Stomach (tissue), 9 donors: ENCODE results near the gene YIF1B. TPM values are rescaled to one million over a fixed set of nuclear protein-coding genes. Genes with fewer than 3 reads are reported as not detected.

Source experiments
- DNase-seq, 2 donors: peaks; one replicate each; pipeline versions ENCODE4 v3.0.0 to v3.0.0-alpha.2; 2013 to 2019
- H3K27ac ChIP-seq, 5 donors: fragments of 200-600 bp in 4 of 5; sonication (generic) in 4 of 5; one replicate each; pipeline ENCODE4 v1.5.1; 2013 to 2019; ENCODE audit warnings: mild to moderate bottlenecking in 1 of 5, moderate library complexity in 1 of 5
- H3K27me3 ChIP-seq, 3 donors: fragments of 200-600 bp; sonication (generic); one replicate each; pipeline ENCODE4 v1.5.1; 2017 to 2019; ENCODE audit warnings: mixed run types in 1 of 3
- H3K36me3 ChIP-seq, 4 donors: fragments of 200-600 bp; sonication (generic); 1 replicate in 3 of 4; 2 replicates in 1 of 4; pipeline ENCODE4 v1.5.1; 2016 to 2019
- H3K4me1 ChIP-seq, 4 donors: fragments of 200-600 bp; sonication (generic); one replicate each; pipeline ENCODE4 v1.5.1; 2016 to 2019
- H3K4me3 ChIP-seq, 4 donors: fragments of 200-600 bp; sonication (generic) in 3 of 4; one replicate each; pipeline ENCODE4 v1.5.1; 2016 to 2019; ENCODE audit warnings: mild to moderate bottlenecking in 1 of 4
- H3K9me3 ChIP-seq, 4 donors: fragments of 200-600 bp; sonication (generic); one replicate each; pipeline ENCODE4 v1.5.1; 2016 to 2019
- EP300 ChIP-seq: sonication (generic); formaldehyde crosslinking; IDR thresholded peaks from one replicate; pipeline ENCODE4 v1.6.1; 2017; ENCODE audit warnings: antibody characterized with exemption
- POLR2A ChIP-seq, 4 donors: fragments of 450-650 bp; IDR thresholded peaks; one replicate each; pipeline ENCODE4 v1.6.1; 2016; ENCODE audit warnings: antibody characterized with exemption in 4 of 4, control low read depth in 2 of 4, mild to moderate bottlenecking in 1 of 4, moderate library complexity in 1 of 4
- POLR2AphosphoS5 ChIP-seq, 3 donors: sonication (generic); formaldehyde crosslinking; IDR thresholded peaks; one replicate each; pipeline ENCODE4 v1.6.1; 2016; ENCODE audit warnings: antibody characterized with exemption in 3 of 3
- WGBS, 5 donors: extraction: QIAGEN DNeasy Blood & Tissue Kit in 3 of 5; methylation state at CpG; one replicate each; pipeline versions ENCODE4 v1.1.5 to v1.1.7; 2013 to 2018; 5-methylcytosine and 5-hydroxymethylcytosine counted together
- intact Hi-C: fragments of 100-400 bp; cut with DNase I; formaldehyde crosslinking; loops from one replicate; pipeline ENCODE4 v1.15.1; 2023; ENCODE audit warnings: low total_unique reads
- polyA plus RNA-seq, 3 donors: library from polyadenylated mRNA; stranded (reverse); fragments of 200-250 nt; gene quantifications; one replicate each; pipeline ENCODE4 v1.2.3, GENCODE V29; 2013
- total RNA-seq, 5 donors: library from RNA; depleted of rRNA; stranded (reverse); fragments of >200 nt; gene quantifications; one replicate each; pipeline versions ENCODE4 v1.1.0 to v1.2.3, GENCODE V29; 2014 to 2016
- TF ChIP-seq, protein P1 (sequence below), 7 experiments: fragments of 450-650 bp in 4 of 7; fragments of 200-600 bp in 3 of 7; sonication (generic) in 3 of 7; IDR thresholded peaks; one replicate each; pipeline ENCODE4 v1.5.1; 2016 to 2019; ENCODE audit warnings: antibody characterized with exemption in 7 of 7, control low read depth in 2 of 7, mild to moderate bottlenecking in 1 of 7
- donor health status: healthy with polysubstance abuse.
- donor health status: Bipolar disorder and iron deficiency.
- donor health status: healthy.

The YIF1B gene
- total and polyA plus RNA-seq, 8 donors: 4.7 to 30.4 (median 15.7) TPM

DNA sequence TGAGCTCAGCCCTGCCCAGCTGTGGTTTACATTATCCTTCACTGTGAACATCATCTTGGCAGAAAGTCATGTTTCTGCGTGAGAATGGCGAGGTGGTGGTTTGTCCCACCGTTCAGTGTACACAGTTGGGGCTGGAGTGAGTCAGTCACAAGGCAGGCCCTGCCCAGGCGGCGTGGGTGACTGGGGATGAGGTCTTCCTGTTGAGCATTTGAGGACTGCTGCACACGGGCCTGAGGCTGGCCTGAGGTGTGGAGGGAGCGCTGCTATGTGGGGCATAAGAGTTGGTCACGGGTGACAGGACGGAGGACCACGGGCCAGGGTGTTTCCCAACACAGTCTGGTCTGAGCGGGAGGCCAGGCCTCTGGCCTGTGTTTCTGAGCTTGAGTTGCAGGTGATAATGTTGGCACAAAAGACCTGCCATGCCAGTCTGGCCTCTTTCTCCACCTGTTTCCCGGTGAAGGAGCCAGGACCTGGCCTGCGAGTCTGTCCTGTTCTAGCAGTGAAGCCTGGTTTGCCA lies 25.1 kb downstream of the YIF1B start:
- peak; percentile 54 to 95 for DNase-seq
- 21 to 64% (median 28%) methylated on average over 11 to 13 of the region's 13 CpGs for WGBS, 5 donors
- H3K9me3 ChIP-seq: no peaks in the 10 kb centered on the region
- H3K27ac ChIP-seq: peak overlapping the region; percentile 47 to 84 (median 67)
- intact Hi-C loops: no loop called here
- H3K4me3 ChIP-seq: no peak overlapping the region
- H3K4me1 ChIP-seq: peaks cover 15 to 42% (median 34%) of the 10 kb centered on the region in 4 donors
- peaks cover 16 to 76% (median 42%) of the 10 kb centered on the region in 4 donors for H3K36me3 ChIP-seq
- TF ChIP-seq, protein P1, sequence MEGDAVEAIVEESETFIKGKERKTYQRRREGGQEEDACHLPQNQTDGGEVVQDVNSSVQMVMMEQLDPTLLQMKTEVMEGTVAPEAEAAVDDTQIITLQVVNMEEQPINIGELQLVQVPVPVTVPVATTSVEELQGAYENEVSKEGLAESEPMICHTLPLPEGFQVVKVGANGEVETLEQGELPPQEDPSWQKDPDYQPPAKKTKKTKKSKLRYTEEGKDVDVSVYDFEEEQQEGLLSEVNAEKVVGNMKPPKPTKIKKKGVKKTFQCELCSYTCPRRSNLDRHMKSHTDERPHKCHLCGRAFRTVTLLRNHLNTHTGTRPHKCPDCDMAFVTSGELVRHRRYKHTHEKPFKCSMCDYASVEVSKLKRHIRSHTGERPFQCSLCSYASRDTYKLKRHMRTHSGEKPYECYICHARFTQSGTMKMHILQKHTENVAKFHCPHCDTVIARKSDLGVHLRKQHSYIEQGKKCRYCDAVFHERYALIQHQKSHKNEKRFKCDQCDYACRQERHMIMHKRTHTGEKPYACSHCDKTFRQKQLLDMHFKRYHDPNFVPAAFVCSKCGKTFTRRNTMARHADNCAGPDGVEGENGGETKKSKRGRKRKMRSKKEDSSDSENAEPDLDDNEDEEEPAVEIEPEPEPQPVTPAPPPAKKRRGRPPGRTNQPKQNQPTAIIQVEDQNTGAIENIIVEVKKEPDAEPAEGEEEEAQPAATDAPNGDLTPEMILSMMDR (IDR thresholded peaks at IDR 0.05): no peak
- TF ChIP-seq EP300: no peak
- TF ChIP-seq POLR2AphosphoS5 (IDR thresholded peaks at IDR 0.05): peak in 2 of 3 donors; percentile 66 to 74
- TF ChIP-seq POLR2A (IDR thresholded peaks at IDR 0.05): no peak
- H3K27me3 ChIP-seq: no peaks in the 10 kb centered on the region

DNA sequence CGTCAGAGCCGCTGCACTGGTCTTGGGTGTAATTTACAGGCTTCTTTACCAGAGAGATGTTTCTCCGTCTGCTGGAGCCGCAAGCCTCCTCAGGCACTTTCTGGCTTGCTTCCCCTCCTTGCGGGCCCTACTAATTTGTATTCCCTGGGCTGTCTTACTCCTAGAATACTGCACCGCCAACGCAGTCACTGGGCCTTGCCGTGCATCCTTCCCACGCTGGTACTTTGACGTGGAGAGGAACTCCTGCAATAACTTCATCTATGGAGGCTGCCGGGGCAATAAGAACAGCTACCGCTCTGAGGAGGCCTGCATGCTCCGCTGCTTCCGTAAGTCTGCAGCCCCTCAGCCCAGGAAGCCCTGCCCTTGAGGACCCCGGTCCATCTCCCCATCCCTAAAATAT lies 25.8 kb downstream of the YIF1B start:
- TF ChIP-seq POLR2A (IDR thresholded peaks at IDR 0.05) (no peak), EP300 (no peak), POLR2AphosphoS5 (IDR thresholded peaks at IDR 0.05) (no peak)
- TF ChIP-seq, protein P1 (IDR thresholded peaks at IDR 0.05): no peak
- Histone ChIP-seq H3K9me3 (no peaks in the 10 kb centered on the region), H3K4me1 (peaks cover 15 to 48% (median 40%) of the 10 kb centered on the region in 4 donors), H3K27ac (peak overlapping the region; percentile 47 to 84 (median 67)), H3K27me3 (no peaks in the 10 kb centered on the region), H3K4me3 (no peak overlapping the region), H3K36me3 (peaks cover 19 to 81% (median 44%) of the 10 kb centered on the region in 4 donors)
- WGBS, 5 donors: 92 to 95% (median 94%) methylated on average over 15 of the region's 15 CpGs
- intact Hi-C loops: no loop called here
- no peak for DNase-seq

- intact Hi-C loops: no loop called here
- TF ChIP-seq EP300 (no peak), POLR2AphosphoS5 (IDR thresholded peaks at IDR 0.05) (no peak), POLR2A (IDR thresholded peaks at IDR 0.05) (no peak)
- TF ChIP-seq, protein P1 (IDR thresholded peaks at IDR 0.05): no peak
- Histone ChIP-seq H3K9me3 (no peaks in the 10 kb centered on the region), H3K27ac (peak overlapping the region in 1 of 5 donors; percentile 17), H3K4me3 (no peak overlapping the region), H3K27me3 (no peaks in the 10 kb centered on the region), H3K36me3 (peaks cover 20 to 83% (median 44%) of the 10 kb centered on the region in 4 donors), H3K4me1 (peaks cover 15 to 58% (median 46%) of the 10 kb centered on the region in 4 donors)
- 82 to 88% (median 84%) methylated on average over 9 to 16 of the region's 16 CpGs for WGBS, 5 donors
- no peak for DNase-seq
Measured at GRCh38 chr19:38288123-38288855, 27.5 kb downstream of the YIF1B start.

- TF ChIP-seq POLR2A (IDR thresholded peaks at IDR 0.05) (no peak), POLR2AphosphoS5 (IDR thresholded peaks at IDR 0.05) (no peak), EP300 (no peak)
- TF ChIP-seq, protein P1 (IDR thresholded peaks at IDR 0.05): no peak
- H3K4me1 ChIP-seq: peaks cover 15 to 58% (median 51%) of the 10 kb centered on the region in 4 donors
- no peak overlapping the region for H3K27ac ChIP-seq
- intact Hi-C loops: no loop called here
- no peak overlapping the region for H3K4me3 ChIP-seq
- H3K36me3 ChIP-seq: peaks cover 17 to 76% (median 41%) of the 10 kb centered on the region in 4 donors
- DNase-seq: no peak
- H3K9me3 ChIP-seq: no peaks in the 10 kb centered on the region
- 67 to 82% (median 71%) methylated on average over 6 to 9 of the region's 9 CpGs for WGBS, 5 donors
- H3K27me3 ChIP-seq: no peaks in the 10 kb centered on the region
Measured at GRCh38 chr19:38287604-38288003, 28.1 kb downstream of the YIF1B start.
